ENCODE results near the gene CIC. TPM values are rescaled to one million over a fixed set of nuclear protein-coding genes. Genes with fewer than 3 reads are reported as not detected.

Gene CIC
- total RNA-seq, 1 donor from 2014 or later: 115 TPM

GRCh38 chr19:42247640-42248199 lies 21.3 kb upstream of the CIC start:
- H3K27me3 Mint-ChIP-seq (ENCODE audit: unreplicated experiment): no peaks in the 10 kb centered on the region
- H3K36me3 Mint-ChIP-seq (ENCODE audit: unreplicated experiment): peaks cover 2% of the 10 kb centered on the region
- DNase-seq (ENCODE audit: extremely low spot score, unreplicated experiment): no peak
- TF ChIP-seq, protein P1, sequence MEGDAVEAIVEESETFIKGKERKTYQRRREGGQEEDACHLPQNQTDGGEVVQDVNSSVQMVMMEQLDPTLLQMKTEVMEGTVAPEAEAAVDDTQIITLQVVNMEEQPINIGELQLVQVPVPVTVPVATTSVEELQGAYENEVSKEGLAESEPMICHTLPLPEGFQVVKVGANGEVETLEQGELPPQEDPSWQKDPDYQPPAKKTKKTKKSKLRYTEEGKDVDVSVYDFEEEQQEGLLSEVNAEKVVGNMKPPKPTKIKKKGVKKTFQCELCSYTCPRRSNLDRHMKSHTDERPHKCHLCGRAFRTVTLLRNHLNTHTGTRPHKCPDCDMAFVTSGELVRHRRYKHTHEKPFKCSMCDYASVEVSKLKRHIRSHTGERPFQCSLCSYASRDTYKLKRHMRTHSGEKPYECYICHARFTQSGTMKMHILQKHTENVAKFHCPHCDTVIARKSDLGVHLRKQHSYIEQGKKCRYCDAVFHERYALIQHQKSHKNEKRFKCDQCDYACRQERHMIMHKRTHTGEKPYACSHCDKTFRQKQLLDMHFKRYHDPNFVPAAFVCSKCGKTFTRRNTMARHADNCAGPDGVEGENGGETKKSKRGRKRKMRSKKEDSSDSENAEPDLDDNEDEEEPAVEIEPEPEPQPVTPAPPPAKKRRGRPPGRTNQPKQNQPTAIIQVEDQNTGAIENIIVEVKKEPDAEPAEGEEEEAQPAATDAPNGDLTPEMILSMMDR (IDR thresholded peaks at IDR 0.05): no peak
- no peaks in the 10 kb centered on the region for H3K9me3 Mint-ChIP-seq (ENCODE audit: unreplicated experiment)
- H3K4me1 Mint-ChIP-seq (ENCODE audit: unreplicated experiment): peaks cover 63% of the 10 kb centered on the region
- no peak overlapping the region for H3K4me3 Mint-ChIP-seq (ENCODE audit: unreplicated experiment)
- no peak overlapping the region for H3K27ac Mint-ChIP-seq (ENCODE audit: unreplicated experiment)

- H3K4me1 Mint-ChIP-seq (ENCODE audit: unreplicated experiment): peaks cover 62% of the 10 kb centered on the region
- H3K27ac Mint-ChIP-seq (ENCODE audit: unreplicated experiment): peak overlapping the region; percentile 18
- H3K27me3 Mint-ChIP-seq (ENCODE audit: unreplicated experiment): no peaks in the 10 kb centered on the region
- no peak overlapping the region for H3K4me3 Mint-ChIP-seq (ENCODE audit: unreplicated experiment)
- H3K9me3 Mint-ChIP-seq (ENCODE audit: unreplicated experiment): no peaks in the 10 kb centered on the region
- TF ChIP-seq, protein P1 (IDR thresholded peaks at IDR 0.05): no peak
- DNase-seq (ENCODE audit: extremely low spot score, unreplicated experiment): no peak
- peaks cover 2% of the 10 kb centered on the region for H3K36me3 Mint-ChIP-seq (ENCODE audit: unreplicated experiment)
Observed at GRCh38 chr19:42248270-42249148, 20.5 kb upstream of the CIC start.

DNA sequence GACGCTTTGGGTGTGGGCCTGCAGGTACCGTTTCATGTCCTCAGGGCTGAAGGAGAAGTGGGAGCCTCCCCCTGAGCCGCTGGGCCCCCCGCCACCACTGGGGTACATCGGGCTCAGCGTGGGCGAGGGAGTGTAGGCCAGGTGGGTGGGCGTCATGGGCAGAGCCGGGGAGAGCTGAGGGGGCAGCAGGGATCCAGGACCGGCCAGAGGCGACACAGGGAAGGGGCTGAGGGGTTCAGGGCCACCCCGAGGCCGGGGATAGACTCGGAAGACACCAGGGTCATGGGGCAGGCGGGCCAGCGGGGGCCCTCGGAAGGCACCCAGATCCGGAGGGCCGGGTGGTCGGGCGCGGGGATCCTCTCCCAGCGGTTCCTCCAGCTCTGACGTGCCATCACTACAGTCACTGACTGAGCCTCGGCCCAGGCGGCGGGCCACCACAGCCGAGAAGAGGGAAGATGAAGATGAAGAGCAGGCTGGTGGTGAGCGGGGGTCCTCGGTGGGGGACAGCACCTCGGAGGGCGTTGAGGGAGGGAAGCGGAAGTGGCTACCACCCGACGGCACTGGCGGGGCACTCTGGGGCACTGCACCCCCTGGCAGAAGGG lies 19.8 kb upstream of the CIC start:
- no peaks in the 10 kb centered on the region for H3K9me3 Mint-ChIP-seq (ENCODE audit: unreplicated experiment)
- peaks cover 59% of the 10 kb centered on the region for H3K4me1 Mint-ChIP-seq (ENCODE audit: unreplicated experiment)
- H3K27ac Mint-ChIP-seq (ENCODE audit: unreplicated experiment): peak overlapping the region; percentile 18
- TF ChIP-seq, protein P1 (IDR thresholded peaks at IDR 0.05): no peak
- peaks cover 2% of the 10 kb centered on the region for H3K36me3 Mint-ChIP-seq (ENCODE audit: unreplicated experiment)
- no peaks in the 10 kb centered on the region for H3K27me3 Mint-ChIP-seq (ENCODE audit: unreplicated experiment)
- H3K4me3 Mint-ChIP-seq (ENCODE audit: unreplicated experiment): no peak overlapping the region
- no peak for DNase-seq (ENCODE audit: extremely low spot score, unreplicated experiment)

DNA sequence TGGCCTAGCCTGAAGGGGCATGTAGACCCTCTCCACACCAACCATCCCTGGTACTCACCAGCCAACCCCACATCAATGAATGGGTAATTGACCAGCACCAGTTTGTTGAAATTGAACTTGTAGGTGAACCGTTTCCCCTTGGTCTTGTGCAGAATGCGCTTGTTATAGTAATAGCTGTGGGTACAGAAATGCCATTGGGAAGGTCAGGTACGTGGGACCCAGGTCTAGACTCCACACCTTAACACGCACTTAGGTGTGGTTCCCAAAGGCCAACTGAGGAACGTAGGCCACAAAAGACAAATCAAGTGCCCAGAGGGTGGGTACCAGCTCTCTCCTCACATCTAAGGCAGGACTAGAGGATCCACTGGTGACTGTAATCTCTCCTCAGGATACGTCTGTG lies 19.3 kb upstream of the CIC start:
- Mint-ChIP-seq H3K27ac (ENCODE audit: unreplicated experiment) (peak overlapping the region; percentile 47), H3K4me1 (ENCODE audit: unreplicated experiment) (peaks cover 54% of the 10 kb centered on the region), H3K4me3 (ENCODE audit: unreplicated experiment) (no peak overlapping the region), H3K36me3 (ENCODE audit: unreplicated experiment) (peaks cover 2% of the 10 kb centered on the region), H3K9me3 (ENCODE audit: unreplicated experiment) (no peaks in the 10 kb centered on the region), H3K27me3 (ENCODE audit: unreplicated experiment) (no peaks in the 10 kb centered on the region)
- DNase-seq (ENCODE audit: extremely low spot score, unreplicated experiment): no peak
- TF ChIP-seq, protein P1 (IDR thresholded peaks at IDR 0.05): no peak

- H3K27me3 Mint-ChIP-seq (ENCODE audit: unreplicated experiment): no peaks in the 10 kb centered on the region
- no peaks in the 10 kb centered on the region for H3K9me3 Mint-ChIP-seq (ENCODE audit: unreplicated experiment)
- H3K36me3 Mint-ChIP-seq (ENCODE audit: unreplicated experiment): peaks cover 2% of the 10 kb centered on the region
- H3K4me1 Mint-ChIP-seq (ENCODE audit: unreplicated experiment): peaks cover 50% of the 10 kb centered on the region
- H3K4me3 Mint-ChIP-seq (ENCODE audit: unreplicated experiment): no peak overlapping the region
- H3K27ac Mint-ChIP-seq (ENCODE audit: unreplicated experiment): peak overlapping the region; percentile 47
- TF ChIP-seq, protein P1 (IDR thresholded peaks at IDR 0.05): no peak
- no peak for DNase-seq (ENCODE audit: extremely low spot score, unreplicated experiment)
Observed at GRCh38 chr19:42250183-42250665, 18.8 kb upstream of the CIC start.
